GM21447 (cell line): ENCODE measurements around the gene RMI1.
"Not testable (repeated sequence)": the region's sequence is repeated elsewhere in the genome, so short reads cannot be mapped to it uniquely, and the experiment has no call there.

ENCODE experiments used
- ATAC-seq: cut with Tn5 transposase; IDR thresholded peaks from one replicate; pipeline ENCODE4 v1.9.1; 2021; ENCODE audit not compliant: unreplicated experiment

RMI1 gene

DNA sequence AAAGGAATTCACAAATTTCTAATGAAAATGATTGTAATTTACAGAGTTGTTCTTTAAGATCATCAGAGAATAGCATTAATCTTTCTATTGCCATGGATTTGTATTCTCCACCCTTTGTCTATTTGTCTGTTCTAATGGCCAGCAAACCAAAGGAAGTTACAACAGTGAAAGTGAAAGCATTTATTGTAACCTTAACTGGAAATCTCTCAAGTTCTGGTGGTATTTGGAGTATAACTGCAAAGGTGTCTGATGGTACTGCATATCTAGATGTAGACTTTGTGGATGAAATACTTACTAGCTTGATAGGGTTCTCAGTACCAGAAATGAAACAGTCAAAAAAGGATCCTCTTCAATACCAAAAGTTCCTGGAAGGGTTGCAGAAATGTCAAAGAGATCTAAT lies 21.7 kb downstream of the RMI1 start:
- peak; percentile 90 for ATAC-seq

- no peak for ATAC-seq
Observed at GRCh38 chr9:84003246-84003645, 22.6 kb downstream of the RMI1 start.

- no peak for ATAC-seq
Observed at GRCh38 chr9:84007662-84008061, 27.1 kb downstream of the RMI1 start.

DNA sequence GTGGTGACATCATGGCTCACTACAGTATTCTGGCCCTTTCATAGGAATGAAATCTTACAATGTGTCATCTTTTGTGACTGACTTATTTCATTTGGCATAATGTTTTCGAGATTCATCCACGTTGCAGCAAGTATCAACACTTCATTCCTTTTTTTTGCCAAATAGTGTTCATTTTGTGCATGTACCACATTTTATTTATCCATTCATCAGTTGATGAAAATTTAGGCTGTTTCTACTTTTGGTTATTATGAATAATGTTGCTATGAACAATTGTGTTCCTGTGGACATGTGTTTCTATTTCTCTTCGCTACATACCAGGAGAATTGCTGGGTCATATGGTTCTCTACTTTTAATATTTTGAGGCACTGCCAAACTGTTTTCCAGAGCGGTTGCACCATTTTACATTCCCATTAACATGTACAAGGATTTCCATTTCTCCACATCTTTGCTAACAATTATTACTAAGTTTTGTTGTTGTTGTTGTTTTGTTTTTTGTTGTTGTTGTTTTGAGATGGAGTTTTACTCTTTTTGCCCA lies 43.5 kb downstream of the RMI1 start:
- no peak for ATAC-seq

- no peak for ATAC-seq
Observed at GRCh38 chr9:84027201-84027600, 46.6 kb downstream of the RMI1 start.

GRCh38 chr9:84031534-84031933 lies 50.9 kb downstream of the RMI1 start:
- ATAC-seq = no peak

DNA sequence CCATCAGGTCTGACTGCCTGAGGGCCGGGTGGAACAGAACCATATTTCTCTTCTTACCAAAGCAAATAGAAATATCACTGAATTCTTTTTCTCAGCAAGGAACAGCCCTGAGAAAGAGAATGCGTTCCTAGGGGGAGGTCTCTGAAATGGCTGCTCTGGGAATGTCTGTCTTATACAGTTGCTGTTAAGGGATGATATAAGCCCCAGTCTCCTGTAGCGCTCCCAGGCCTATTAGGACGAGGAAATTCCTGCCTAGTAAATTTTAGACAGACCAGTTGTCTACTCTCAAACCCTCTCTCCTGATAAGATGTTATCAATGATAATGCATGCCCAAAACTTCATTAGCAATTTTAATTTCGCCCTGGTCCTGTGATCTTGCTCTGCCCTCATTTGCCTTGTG lies 61.3 kb downstream of the RMI1 start:
- ATAC-seq = not testable (repeated sequence)

- no peak for ATAC-seq
Observed at GRCh38 chr9:84045481-84046097, 65.0 kb downstream of the RMI1 start.
